K562 (cell line): Measurements from ENCODE around the gene TUBA3C. TPM values are rescaled to one million over a fixed set of nuclear protein-coding genes. Genes with fewer than 3 reads are reported as not detected.
"Not testable (repeated sequence)": the region's sequence is repeated elsewhere in the genome, so short reads cannot be mapped to it uniquely, and the experiment has no call there.

Experiments
- ATAC-seq: fragments of 200-7000 bp; cut with Tn5 transposase; 3 replicates; pipeline ENCODE4 v1.9.1; 2020; ENCODE audit warnings: moderate library complexity
- BruUV-seq: library from RNA; stranded (reverse); fragments of 400-500 nt; replicated peaks from 2 replicates; lab custom pipeline; 2021; lab: Mats Ljungman, UMichigan
- CTCF ChIA-PET: fragments of 300-600 bp; formaldehyde crosslinking; extraction: SDS; loops from one replicate; lab custom pipeline; 2021; ENCODE audit warnings: low intra/inter-chr PET ratio; lab: Yijun Ruan, JAX
- POLR2A ChIA-PET: fragments of 300-600, 350-650 bp; sonication (Branson Sonifier 250); formaldehyde crosslinking; extraction: SDS; loops from one replicate; lab custom pipeline; 2021; ENCODE audit warnings: antibody characterized with exemption, inconsistent platforms; lab: Yijun Ruan, JAX
- DNase-seq, 4 experiments: peaks; one replicate each; pipeline versions ENCODE4 v3.0.0 to v3.0.0-alpha.2; 2011 to 2018; ENCODE audit warnings: low spot score in 3 of 4, mixed read lengths in 3 of 4; ENCODE audit errors: extremely low read depth in 1 of 4
- FAIRE-seq: peaks from 2 replicates; lab custom pipeline; 2011; peaks lifted over from hg19 to GRCh38; lab: Jason Lieb, UNC
- H2AFZ ChIP-seq: 2 replicates; pipeline ENCODE4 v1.6.0; 2011; ENCODE audit warnings: low read depth, low read length, control low read depth, inconsistent platforms
- H3K27ac ChIP-seq: fragments of 200-600 bp; 3 replicates; pipeline ENCODE4 v1.8.0; 2011; ENCODE audit warnings: low read depth, mild to moderate bottlenecking, control low read depth, inconsistent platforms, low read length, moderate library complexity, mixed read lengths; ENCODE audit errors: extremely low read depth
- H3K27me3 ChIP-seq, 2 experiments: fragments of 300-600 bp in 1 of 2; 2 replicates in 1 of 2; 3 replicates in 1 of 2; pipeline versions ENCODE4 v1.6.0 to v1.8.0; 2011; ENCODE audit warnings: inconsistent platforms in 2 of 2, low read length in 2 of 2, mild to moderate bottlenecking in 1 of 2, mixed read lengths in 1 of 2, moderate library complexity in 1 of 2; ENCODE audit not compliant: control insufficient read depth in 2 of 2, insufficient read depth in 2 of 2
- H3K36me3 ChIP-seq: fragments of 300-600 bp; 3 replicates; pipeline ENCODE4 v1.8.0; 2011; ENCODE audit warnings: mild to moderate bottlenecking, low read length, inconsistent platforms; ENCODE audit not compliant: control insufficient read depth, insufficient read depth
- H3K4me1 ChIP-seq, 2 experiments: fragments of 200-600 bp in 1 of 2; replicated peaks in 1 of 2; 2 replicates in 1 of 2; 3 replicates in 1 of 2; pipeline versions ENCODE4 v1.5.1 to v1.8.0; 2011; ENCODE audit warnings: inconsistent platforms in 2 of 2, low read length in 2 of 2, mild to moderate bottlenecking in 1 of 2, mixed read lengths in 1 of 2, moderate library complexity in 1 of 2; ENCODE audit not compliant: control insufficient read depth in 2 of 2, insufficient read depth in 2 of 2
- H3K4me2 ChIP-seq: 2 replicates; pipeline ENCODE4 v1.6.1; 2011; ENCODE audit warnings: low read length, control low read depth, inconsistent platforms, mixed read lengths; ENCODE audit not compliant: insufficient read depth
- H3K4me3 ChIP-seq: fragments of 200-600 bp; sonication (generic), shearing (Covaris generic); 2 replicates; pipeline ENCODE4 v1.5.1; 2016; ENCODE audit warnings: control low read depth, inconsistent platforms
- H3K79me2 ChIP-seq: fragments of 200-600 bp; 3 replicates; pipeline ENCODE4 v1.8.0; 2011; ENCODE audit warnings: low read length, inconsistent platforms; ENCODE audit not compliant: control insufficient read depth, insufficient read depth
- H3K9ac ChIP-seq, 2 experiments: 2 replicates each; pipeline versions ENCODE4 v1.6.0 to v1.6.1; 2011; ENCODE audit warnings: low read depth in 2 of 2, low read length in 2 of 2, control low read depth in 1 of 2, inconsistent platforms in 1 of 2, mild to moderate bottlenecking in 1 of 2, mixed read lengths in 1 of 2; ENCODE audit not compliant: insufficient read depth in 1 of 2
- H3K9me1 ChIP-seq: one replicate; pipeline ENCODE4 v1.6.0; 2011; ENCODE audit warnings: inconsistent platforms, mild to moderate bottlenecking, low read length, moderate library complexity; ENCODE audit not compliant: control insufficient read depth, insufficient read depth
- H3K9me3 ChIP-seq: replicated peaks from 2 replicates; pipeline ENCODE4 v1.5.1; 2011; ENCODE audit warnings: low read depth, low read length, inconsistent platforms; ENCODE audit not compliant: control insufficient read depth, insufficient read depth
- H4K20me1 ChIP-seq: replicated peaks from 2 replicates; pipeline ENCODE4 v1.6.1; 2011; ENCODE audit warnings: low read length, inconsistent platforms, mixed read lengths; ENCODE audit not compliant: control insufficient read depth, insufficient read depth
- WGBS: fragments of 100-300 bp; shearing (Covaris generic); methylation state at CpG from one replicate; pipeline ENCODE4 v1.1.6; 2016; ENCODE audit warnings: low coverage, mixed read lengths; ENCODE audit not compliant: insufficient coverage; ENCODE audit errors: missing lambda C conversion rate; 5-methylcytosine and 5-hydroxymethylcytosine counted together
- in situ Hi-C: fragments of 300-500 bp; cut with MboI; formaldehyde crosslinking; loops from 4 replicates; pipeline ENCODE4 v1.15.0; 2018; ENCODE audit warnings: inconsistent platforms, mixed read lengths
- intact Hi-C: fragments of 100-400 bp; cut with micrococcal nuclease; formaldehyde crosslinking; loops from 2 replicates; pipeline ENCODE4 v1.14.2; 2022
- polyA plus RNA-seq, 8 experiments: library from polyadenylated mRNA; depleted of rRNA in 4 of 8; stranded (reverse) in 5 of 8; unstranded in 3 of 8; fragments of >200 nt; fragmentation: Nextera tagmentation in 2 of 8; fragmentation: Illumina TruSeq in 1 of 8; extraction: Ambion mirVana in 2 of 8; extraction: Trizol in 1 of 8; gene quantifications; 2 replicates each; pipeline versions ENCODE4 v1.2.1 to v1.2.3, GENCODE V29; 2011 to 2014; ENCODE audit warnings: inconsistent platforms in 1 of 8, missing spikeins in 1 of 8
- total RNA-seq, 7 experiments: library from RNA; depleted of rRNA in 6 of 7; stranded (reverse); fragments of >200 nt in 6 of 7; fragmentation: Illumina TruSeq in 2 of 7; extraction: Trizol in 2 of 7; gene quantifications; 2 replicates each; pipeline versions ENCODE4 v1.2.1 to v1.2.3, GENCODE V29; 2011 to 2021; ENCODE audit warnings: low replicate concordance in 1 of 7

The TUBA3C gene
- total and polyA plus RNA-seq, 9 of the 15 experiments (the other 6 are each of a cell fraction or from before 2014, with no cell fraction given), result 0.10 to 4.2 (median 2.2) TPM

- H3K4me2 ChIP-seq, H3K27me3 ChIP-seq, ATAC-seq, DNase-seq, FAIRE-seq, intact Hi-C loops, H2AFZ ChIP-seq, BruUV-seq, H3K9me3 ChIP-seq, H3K36me3 ChIP-seq, H3K27ac ChIP-seq, H3K79me2 ChIP-seq, in situ Hi-C loops, POLR2A ChIA-PET, H4K20me1 ChIP-seq, H3K4me1 ChIP-seq, CTCF ChIA-PET, H3K9ac ChIP-seq, H3K4me3 ChIP-seq, H3K9me1 ChIP-seq: not testable (repeated sequence)
- 4% methylated on average over 2 of the region's 3 CpGs for WGBS
These were observed 25.8 kb upstream of the TUBA3C start for GRCh38 chr13:19207413-19207812.

DNA sequence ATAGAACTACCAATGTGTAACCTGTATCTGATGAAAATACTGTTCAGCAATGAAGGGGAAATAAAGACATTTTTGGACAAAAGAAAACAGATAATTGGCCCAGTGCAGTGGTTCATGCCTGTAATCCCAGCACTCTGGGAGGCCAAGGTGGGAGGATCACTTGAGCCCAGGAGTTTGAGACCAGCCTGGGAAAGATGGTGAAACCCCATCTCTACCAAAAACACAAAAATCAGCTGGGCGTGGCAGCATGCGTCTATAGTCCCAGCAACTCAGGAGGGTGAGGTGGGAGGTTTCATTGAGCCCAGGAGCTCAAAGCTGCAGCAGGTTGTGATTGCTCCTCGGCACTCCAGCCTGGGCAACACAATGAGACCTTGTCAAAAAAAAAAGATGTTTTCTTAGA lies 11.0 kb upstream of the TUBA3C start:
- DNase-seq, H4K20me1 ChIP-seq, H3K9me3 ChIP-seq, H3K4me1 ChIP-seq, H2AFZ ChIP-seq, H3K27ac ChIP-seq, in situ Hi-C loops, H3K36me3 ChIP-seq, POLR2A ChIA-PET, FAIRE-seq, H3K4me3 ChIP-seq, H3K9me1 ChIP-seq, H3K27me3 ChIP-seq, H3K79me2 ChIP-seq, BruUV-seq, CTCF ChIA-PET, ATAC-seq, H3K4me2 ChIP-seq, intact Hi-C loops, H3K9ac ChIP-seq: not testable (repeated sequence)
- WGBS, result 3% methylated on average over 3 of the region's 3 CpGs

- intact Hi-C loops, H3K4me1 ChIP-seq, H3K9me3 ChIP-seq, H3K36me3 ChIP-seq, H3K79me2 ChIP-seq, H3K9me1 ChIP-seq, BruUV-seq, H2AFZ ChIP-seq, FAIRE-seq, H3K4me2 ChIP-seq, H3K27ac ChIP-seq, in situ Hi-C loops, H3K4me3 ChIP-seq, CTCF ChIA-PET, H3K9ac ChIP-seq, H4K20me1 ChIP-seq, POLR2A ChIA-PET, H3K27me3 ChIP-seq, DNase-seq, ATAC-seq: not testable (repeated sequence)
- WGBS, result no CpG with 5 or more reads among the region's 3 CpGs
These were observed 8.3 kb upstream of the TUBA3C start for GRCh38 chr13:19189911-19190310.

GRCh38 chr13:19189368-19189767 lies 7.7 kb upstream of the TUBA3C start:
- POLR2A ChIA-PET, DNase-seq, H2AFZ ChIP-seq, H3K27me3 ChIP-seq, H3K9ac ChIP-seq, H3K9me1 ChIP-seq, H3K9me3 ChIP-seq, intact Hi-C loops, BruUV-seq, H3K36me3 ChIP-seq, H4K20me1 ChIP-seq, H3K27ac ChIP-seq, in situ Hi-C loops, CTCF ChIA-PET, H3K79me2 ChIP-seq, FAIRE-seq, H3K4me1 ChIP-seq, H3K4me2 ChIP-seq, H3K4me3 ChIP-seq, ATAC-seq: not testable (repeated sequence)
- WGBS, result 0% methylated on average over 1 of the region's 5 CpGs
